ENCODE results near the gene SIKE1.

DNA sequence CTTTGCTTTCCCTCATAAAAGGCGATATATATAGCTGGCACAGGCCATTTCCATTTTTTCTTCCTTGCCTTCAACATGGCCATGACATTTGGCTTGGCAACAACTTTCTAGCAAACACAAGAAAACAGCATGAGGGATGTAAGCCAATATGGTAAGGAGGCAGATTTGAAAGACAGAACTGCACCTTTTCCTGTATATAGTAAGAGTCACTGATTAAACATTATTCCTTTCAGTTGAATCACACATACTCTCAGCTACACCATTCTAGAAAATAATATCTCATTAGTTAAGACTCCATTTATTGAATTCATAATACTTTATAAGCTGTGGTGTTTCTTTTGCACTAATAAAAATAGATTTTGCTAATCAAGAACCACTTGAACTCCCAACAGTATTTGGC is 9.5 kb downstream of the SIKE1 start:
- TF ChIP-seq EZH2 (IDR thresholded peaks at IDR 0.05; ENCODE audit: low read length, unreplicated experiment) (no peak), CTCF (conservative IDR thresholded peaks at IDR 0.05; ENCODE audit: low read depth, low read length) (no peak), EZH2phosphoT487 (IDR thresholded peaks at IDR 0.05; ENCODE audit: borderline replicate concordance, low read length) (no peak)

Data from PC-3 (cell line).